ENCODE results near the gene NPIPA1. TPM values are rescaled to one million over a fixed set of nuclear protein-coding genes. Genes with fewer than 3 reads are reported as not detected.
"Not testable (repeated sequence)": the region's sequence is repeated elsewhere in the genome, so short reads cannot be mapped to it uniquely, and the experiment has no call there.

NPIPA1 gene
- total RNA-seq, 2 experiments from 2014 or later: 91.5 to 94.3 TPM

DNA sequence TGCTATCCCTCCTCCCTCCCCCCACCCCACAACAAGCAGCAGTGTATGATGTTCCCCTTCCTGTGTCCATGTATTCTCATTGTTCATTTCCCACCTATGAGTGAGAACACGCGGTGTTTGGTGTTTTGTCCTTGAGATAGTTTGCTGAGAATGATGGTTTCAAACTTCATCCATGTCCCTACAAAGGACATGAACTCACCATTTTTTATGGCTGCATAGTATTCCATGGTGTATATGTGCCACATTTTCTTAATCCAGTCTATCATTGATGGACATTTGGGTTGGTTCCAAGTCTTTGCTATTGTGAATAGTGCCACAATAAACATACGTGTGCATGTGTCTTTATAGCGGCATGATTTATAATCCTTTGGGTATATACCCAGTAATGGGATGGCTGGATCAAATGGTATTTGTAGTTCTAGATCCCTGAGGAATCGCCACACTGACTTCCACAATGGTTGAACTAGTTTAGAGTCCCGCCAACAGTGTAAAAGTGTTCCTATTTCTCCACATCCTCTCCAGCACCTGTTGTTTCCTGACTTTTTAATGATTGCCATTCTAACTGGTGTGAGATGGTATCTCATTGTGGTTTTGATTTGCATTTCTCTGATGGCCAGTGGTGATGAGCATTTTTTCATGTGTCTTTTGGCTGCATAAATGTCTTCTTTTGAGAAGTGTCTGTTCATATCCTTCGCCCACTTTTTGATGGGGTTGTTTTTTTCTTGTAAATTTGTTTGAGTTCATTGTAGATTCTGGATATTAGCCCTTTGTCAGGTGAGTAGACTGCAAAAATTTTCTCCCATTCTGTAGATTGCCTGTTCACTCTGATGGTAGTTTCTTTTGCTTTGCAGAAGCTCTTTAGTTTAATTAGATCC lies 56.3 kb downstream of the NPIPA1 start:
- H3K27me3 Mint-ChIP-seq (ENCODE audit: low read depth); ATAC-seq; DNase-seq; H3K27ac Mint-ChIP-seq; H3K4me3 Mint-ChIP-seq; H3K4me1 Mint-ChIP-seq (ENCODE audit: low read depth); CTCF ChIA-PET; H3K9me3 Mint-ChIP-seq (ENCODE audit: insufficient read depth); POLR2A ChIA-PET: not testable (repeated sequence)
- peaks cover 27% of the 10 kb centered on the region for H3K36me3 Mint-ChIP-seq (ENCODE audit: low read depth)

DNA sequence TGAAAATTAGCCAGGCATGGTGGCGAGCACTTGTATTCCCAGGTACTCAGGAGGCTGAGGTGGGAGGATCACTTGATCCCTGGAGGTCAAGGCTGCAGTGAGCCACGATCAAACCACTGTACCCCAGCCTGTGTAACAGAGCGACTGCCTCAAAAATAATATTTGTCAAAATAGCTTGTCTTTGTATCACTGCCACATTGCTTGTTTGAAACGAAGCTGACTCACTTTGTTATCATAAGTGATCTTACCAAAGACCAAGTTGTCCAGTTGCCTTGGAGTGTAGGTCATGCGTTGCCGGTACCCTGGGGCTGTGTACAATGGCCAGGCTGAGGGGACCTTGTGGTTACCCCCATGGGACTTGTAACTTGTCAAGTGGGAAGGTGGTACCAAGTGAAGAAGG lies 59.5 kb downstream of the NPIPA1 start:
- H3K4me1 Mint-ChIP-seq (ENCODE audit: low read depth); H3K9me3 Mint-ChIP-seq (ENCODE audit: insufficient read depth); CTCF ChIA-PET: not testable (repeated sequence)

DNA sequence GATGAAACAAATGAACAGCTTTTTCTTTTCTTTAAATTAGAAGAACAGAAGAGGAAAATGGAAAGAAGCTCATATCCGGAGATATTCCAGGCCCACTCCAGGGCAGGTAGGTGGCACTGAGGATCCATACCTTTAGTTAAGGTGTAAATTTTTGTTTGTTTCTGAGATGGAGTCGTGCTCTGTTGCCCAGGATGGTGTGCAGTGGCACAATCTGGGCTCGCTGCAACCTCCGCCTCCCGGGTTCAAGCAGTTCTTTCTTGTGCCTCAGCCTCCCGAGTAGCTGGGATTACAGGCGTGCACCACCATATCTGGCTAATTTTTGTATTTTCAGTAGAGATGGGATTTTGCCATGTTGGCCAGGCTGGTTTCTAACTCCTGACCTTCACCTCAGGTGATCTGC lies 61.1 kb downstream of the NPIPA1 start:
- H3K4me1 Mint-ChIP-seq (ENCODE audit: low read depth); CTCF ChIA-PET; H3K4me3 Mint-ChIP-seq; DNase-seq; H3K9me3 Mint-ChIP-seq (ENCODE audit: insufficient read depth); ATAC-seq; H3K36me3 Mint-ChIP-seq (ENCODE audit: low read depth); POLR2A ChIA-PET; H3K27ac Mint-ChIP-seq; H3K27me3 Mint-ChIP-seq (ENCODE audit: low read depth): not testable (repeated sequence)

More for the DNA sequence above, 59.5 kb downstream of the NPIPA1 start:
- H3K4me3 Mint-ChIP-seq; DNase-seq; H3K27ac Mint-ChIP-seq; H3K27me3 Mint-ChIP-seq (ENCODE audit: low read depth); POLR2A ChIA-PET; ATAC-seq: not testable (repeated sequence)
- H3K36me3 Mint-ChIP-seq (ENCODE audit: low read depth): peaks cover 19% of the 10 kb centered on the region

DNA sequence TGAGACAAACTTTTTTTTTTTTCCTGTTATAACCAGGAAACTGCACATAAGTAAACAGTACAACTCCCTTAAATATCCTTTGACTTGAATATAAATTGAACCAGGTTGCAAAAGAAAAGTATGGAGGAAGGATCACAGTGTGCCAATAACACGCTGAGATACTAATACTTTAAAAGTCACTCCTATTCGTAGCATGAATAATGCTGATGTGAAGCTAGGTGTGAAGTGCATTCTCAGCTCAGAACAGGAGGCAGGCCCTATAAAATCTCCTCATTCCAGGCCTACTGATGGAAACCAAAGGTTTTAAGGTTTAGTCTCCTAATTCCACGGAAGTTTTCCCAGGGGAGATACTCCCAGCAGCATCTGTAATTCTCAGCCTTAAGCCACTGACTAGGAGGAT lies 62.6 kb downstream of the NPIPA1 start:
- H3K27ac Mint-ChIP-seq; H3K4me1 Mint-ChIP-seq (ENCODE audit: low read depth); DNase-seq; CTCF ChIA-PET; POLR2A ChIA-PET; H3K27me3 Mint-ChIP-seq (ENCODE audit: low read depth); H3K4me3 Mint-ChIP-seq; ATAC-seq; H3K36me3 Mint-ChIP-seq (ENCODE audit: low read depth); H3K9me3 Mint-ChIP-seq (ENCODE audit: insufficient read depth): not testable (repeated sequence)

Small RNAs within 50 kb of the gene (microRNA-seq; reads per million reads assigned to microRNA genes)
- gene MIR3180-1 (not detected), gene MIR3670-1 (not detected), gene MIR6511A1 (not detected), gene MIR6770-1 (not detected)

Other genes starting within 250 kb of the NPIPA1 start
- not detected for gene PLA2G10, start 243.1 kb upstream of the NPIPA1 start, total RNA-seq
- 1 to 10 TPM; 2.6 to 3.7 TPM for gene NPIPA3, start 234.0 kb upstream of the NPIPA1 start, total RNA-seq
- gene NPIPA2, start 194.9 kb upstream of the NPIPA1 start, total RNA-seq: 1 to 10 TPM; 3.2 to 3.9 TPM
- gene NOMO1, start 103.7 kb upstream of the NPIPA1 start, total RNA-seq: 10 to 100 TPM; 37.3 to 43.4 TPM
- gene PDXDC1, start 37.6 kb downstream of the NPIPA1 start, total RNA-seq: 10 to 100 TPM; 46.4 to 46.6 TPM
- gene NTAN1, start 118.6 kb downstream of the NPIPA1 start, total RNA-seq: 10 to 100 TPM; 54.9 to 55.2 TPM
- 10 to 100 TPM; 25.5 to 26.7 TPM for gene RRN3, start 156.8 kb downstream of the NPIPA1 start, total RNA-seq

Data from activated CD8-positive, alpha-beta T cell treated with anti-CD3 and anti-CD28 coated beads, Interleukin-2, amount 10 ng/mL, durations not matched to agents 7 days and 5 days (primary cell).